ENCODE data around the gene GIGYF1.

DNA sequence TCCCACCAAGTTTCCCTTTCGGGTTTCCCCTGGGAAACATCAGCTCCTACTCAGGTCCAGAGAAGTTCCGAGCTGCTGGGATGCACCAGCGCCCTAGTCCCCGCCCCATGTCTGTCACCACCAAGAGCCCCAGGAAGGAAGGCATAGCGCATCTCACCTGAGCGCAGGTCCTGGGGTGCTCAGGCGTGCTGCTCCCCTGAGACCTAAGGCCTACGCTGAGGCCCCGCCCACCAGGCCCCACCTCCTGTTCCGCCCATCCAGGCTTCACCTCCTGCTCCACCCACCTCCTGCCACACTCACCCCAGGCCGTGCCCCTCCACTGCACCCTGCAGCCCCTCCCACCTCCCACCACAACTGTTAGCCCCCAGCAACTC, 51.5 kb downstream of the GIGYF1 start:
- TF ChIP-seq GATA2 (IDR thresholded peaks at IDR 0.05; ENCODE audit: insufficient read depth, insufficient read length, low read depth, low read length) (no peak), POLR2AphosphoS5 (IDR thresholded peaks at IDR 0.05; ENCODE audit: insufficient read depth, low read depth, low read length) (no peak)

Data from endothelial cell of umbilical vein (primary cell).